ENCODE measurements around the gene DDX6.
"Not testable (repeated sequence)": the region's sequence is repeated elsewhere in the genome, so short reads cannot be mapped to it uniquely, and the experiment has no call there.

DDX6 gene

DNA sequence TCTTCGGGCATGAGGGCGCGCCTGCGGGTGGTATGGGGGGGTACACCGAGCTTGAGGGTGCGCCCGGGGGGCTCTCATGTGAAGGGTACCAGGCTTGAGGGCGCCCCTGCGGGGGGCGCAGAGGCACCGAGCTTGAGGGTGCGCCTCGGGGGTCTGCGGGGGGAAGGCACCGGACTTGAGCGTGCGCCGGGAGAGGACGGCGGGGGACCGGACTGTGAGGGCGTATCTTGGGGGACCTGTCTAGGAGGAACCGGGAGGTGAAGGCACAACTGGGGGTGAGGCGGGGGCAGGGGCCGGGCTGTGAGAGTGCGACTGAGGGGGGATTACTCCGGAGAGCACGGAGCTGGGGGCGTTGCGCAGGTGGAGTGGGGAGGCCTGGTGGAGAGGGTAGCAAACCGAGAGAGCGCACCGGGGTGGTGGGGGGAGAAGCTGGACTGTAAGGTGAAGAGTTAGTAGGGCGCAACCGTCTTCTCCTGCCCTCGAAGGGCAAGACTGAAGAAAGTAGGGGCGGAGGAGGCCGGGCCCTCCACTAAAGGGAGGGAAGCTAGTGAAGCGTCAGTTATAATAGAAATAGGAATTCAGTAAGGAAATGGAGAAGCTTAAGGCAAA is 1.1 kb upstream of the DDX6 start:
- no peak for DNase-seq (ENCODE audit: low spot score)

DNA sequence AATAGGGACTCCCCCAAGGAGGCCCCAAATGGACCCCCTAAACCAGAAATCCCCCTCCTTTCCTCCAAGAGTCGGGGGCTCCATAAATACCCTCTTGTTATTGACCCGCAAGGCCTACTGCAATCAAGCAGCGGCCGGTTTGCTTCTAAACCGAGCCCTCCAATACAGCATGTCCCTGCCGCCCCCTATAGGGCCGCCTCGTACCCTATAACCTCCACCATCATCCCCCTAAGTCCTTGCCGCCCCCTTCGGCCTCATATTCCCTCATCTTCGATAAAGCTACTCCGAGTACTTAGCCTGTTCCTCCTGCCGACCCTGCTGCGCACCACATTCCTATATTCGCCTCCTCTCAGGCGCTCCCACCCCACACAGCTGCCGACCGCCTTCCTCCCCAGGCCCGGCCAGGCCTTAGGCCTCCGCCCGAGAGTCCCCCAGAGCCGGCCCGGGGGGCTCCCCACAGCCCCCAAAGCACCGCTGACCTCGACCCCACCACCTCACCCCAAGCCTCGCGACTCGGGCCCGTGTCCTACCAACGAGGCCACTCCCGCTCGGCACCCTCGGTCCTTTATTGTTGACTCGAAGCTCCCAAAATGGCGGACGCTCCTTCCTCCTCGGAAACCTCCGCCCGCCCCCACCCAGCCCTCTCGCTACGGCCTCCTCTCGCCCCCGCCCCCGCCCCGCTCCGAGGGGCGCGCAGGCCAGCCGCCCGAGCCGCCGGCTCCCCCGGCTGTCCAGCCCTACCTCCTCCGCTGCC is 430 bp downstream of the DDX6 start:
- DNase-seq (ENCODE audit: low spot score): peak; percentile 65

DNA sequence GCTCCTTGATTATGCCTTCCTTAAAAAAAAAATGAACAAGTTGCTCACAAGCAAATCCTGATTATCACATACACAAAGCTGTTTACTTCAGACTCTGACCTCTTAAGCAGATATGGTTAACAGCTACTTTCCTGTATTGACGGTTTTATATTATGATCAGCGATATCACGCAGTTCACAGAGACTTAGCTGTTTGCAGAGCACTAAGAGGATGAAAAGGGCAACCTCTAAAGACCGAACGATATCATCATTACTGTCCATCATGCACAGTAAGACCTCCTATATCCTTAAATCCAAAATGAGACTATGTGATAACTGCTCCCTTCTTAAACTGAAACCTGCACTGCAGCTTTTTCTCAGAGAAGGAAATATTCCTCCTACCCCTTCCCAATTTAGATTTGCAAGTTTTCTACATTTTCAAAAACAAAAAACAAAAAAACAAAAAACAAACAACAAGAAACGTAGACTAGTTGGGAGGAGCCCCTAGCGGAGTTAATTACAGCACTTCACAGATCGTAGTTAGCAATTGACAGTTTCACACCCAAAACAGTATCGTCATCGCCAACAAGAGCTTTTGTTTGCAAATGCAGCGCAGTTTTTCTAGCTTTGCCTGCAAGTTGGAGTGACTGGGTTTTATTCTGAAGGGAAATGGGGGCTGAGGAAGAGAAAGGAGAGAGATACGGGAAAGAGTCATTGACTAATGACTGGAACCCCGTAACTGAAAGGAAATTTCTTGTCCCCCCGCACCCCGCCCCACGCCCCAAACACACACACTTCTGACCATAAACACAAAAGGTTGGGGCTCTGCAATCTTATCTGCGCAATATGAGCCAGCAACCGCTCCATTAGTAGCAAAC is 1.2 kb downstream of the DDX6 start:
- peak; percentile 51 for DNase-seq (ENCODE audit: low spot score)

DNA sequence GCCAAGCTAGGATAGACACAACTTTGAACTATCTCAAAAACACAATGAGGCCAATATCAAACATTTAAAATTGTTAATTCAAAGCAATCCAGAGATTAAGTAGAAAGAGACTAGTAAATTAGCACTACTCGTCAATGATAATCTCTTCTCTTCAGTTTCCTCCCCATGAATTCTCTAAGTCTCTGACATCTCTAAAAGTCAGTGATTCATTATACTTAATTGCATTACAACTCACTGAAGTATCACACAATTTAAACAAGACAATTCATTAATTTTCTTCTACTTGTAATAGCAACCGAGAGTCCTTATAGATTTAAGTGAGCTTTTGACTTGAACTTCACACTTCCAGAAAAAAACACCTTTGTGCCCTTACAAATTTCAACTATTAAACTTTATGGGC is 4.3 kb downstream of the DDX6 start:
- DNase-seq (ENCODE audit: low spot score): no peak

DNA sequence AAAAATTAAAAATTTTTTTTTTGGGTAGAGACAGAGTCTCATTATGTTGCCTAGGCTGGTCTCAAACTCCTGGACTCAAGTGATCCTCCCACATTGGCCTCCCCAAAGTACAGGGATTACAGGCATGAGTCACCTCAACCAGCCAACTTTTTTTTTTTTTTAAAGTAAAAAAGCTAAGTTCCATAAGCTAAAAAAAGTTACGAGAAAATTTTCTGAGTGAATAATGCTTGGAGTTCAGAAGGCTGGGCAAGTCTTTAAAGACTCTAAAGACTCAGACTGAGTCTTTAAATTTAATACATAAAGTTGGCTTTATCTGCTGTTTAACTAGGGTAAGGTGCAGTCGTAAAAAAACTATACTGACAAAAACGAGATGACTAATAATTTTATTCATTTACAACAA is 5.6 kb downstream of the DDX6 start:
- no peak for DNase-seq (ENCODE audit: low spot score)

DNA sequence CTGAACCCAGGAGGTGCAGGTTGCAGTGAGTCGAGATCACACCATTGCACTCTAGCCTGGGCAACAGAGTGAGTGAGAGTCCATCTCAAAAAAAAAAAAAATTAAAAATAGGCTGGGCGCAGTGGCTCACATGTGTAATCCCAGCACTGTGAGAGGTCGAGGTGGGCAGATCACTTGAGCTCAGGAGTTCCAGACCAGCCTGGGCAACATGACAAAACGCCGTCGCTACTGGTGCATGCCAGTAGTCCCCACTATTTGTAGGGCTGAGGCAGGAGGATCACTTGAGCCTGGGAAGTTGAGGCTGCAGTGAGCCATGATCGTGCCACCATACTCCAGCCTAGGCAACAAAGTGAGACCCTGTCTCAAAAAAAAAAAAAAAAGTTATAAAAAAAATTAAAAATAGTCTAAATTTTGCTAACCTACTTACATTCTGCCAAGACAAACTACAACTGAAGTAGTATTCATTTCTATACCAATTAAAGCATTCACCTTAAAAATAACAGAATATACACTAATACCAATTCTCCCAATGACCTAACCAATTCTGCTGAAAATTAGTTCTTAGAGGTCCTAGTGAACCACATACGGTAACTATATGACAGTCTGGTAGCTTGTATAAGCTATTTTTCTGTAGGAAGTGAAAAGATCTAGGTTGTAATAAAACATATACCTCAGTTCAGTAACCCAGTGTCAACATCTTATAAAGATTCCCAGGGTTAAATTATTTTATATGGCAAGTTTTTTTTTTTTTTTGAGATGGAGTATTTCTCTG is 7.1 kb downstream of the DDX6 start:
- DNase-seq (ENCODE audit: low spot score): no peak

DNA sequence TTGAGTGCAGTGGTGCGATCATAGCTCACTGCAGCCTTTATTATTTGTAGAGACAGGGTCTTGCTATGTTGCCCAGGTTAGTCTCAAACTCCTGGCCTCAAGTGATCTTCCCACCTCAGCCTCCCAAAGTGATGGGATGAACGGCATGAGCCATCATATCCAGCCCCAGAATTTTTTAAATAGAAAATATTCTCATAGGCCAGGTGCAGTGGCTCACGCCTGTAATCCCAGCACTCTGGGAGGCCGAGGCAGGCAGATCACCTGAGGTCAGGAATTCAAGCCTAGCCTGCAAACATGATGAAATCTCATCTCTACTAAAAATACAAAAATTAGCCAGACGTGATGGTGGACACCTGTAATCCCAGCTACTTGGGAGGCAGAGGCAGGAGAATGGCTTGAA is 7.6 kb downstream of the DDX6 start:
- DNase-seq (ENCODE audit: low spot score): not testable (repeated sequence)

DNA sequence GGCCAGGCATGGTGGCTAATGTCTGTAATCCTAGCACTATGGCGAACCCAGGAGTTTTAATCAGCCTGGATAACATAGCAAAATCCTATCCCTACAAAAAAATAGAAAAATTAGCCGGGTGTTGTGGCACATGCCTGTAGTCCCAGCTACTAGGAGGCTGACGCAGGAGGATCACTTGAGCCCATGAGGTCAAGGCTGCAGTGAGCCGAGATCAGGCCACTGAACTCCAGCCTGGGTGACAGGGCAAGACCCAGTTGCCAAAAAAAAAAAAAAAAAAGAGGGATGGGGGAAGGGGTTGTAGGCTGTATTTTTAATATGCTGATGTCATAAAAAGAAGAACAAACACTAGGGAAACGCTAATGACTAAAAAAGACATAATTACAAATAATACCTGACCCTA is 12.1 kb downstream of the DDX6 start:
- no peak for DNase-seq (ENCODE audit: low spot score)

DNA sequence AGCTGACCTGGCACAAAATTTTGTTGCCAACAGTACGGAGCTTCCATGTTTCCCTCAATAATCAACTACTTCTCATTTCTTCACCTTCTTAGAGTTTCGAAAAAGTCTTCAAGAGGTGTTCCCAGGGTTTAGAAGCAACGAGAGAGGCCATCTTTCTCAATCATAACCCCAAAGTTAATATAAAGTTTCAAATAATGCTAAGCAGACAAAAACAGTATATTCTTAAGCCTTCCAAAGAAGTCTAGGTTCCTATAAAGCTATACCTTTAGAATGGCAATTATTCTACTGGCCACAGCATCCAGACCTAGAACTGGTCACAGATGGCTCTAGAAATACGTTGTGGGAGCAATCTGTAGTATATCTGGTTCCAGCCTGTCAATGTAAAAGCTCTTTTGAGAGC is 16.9 kb downstream of the DDX6 start:
- no peak for DNase-seq (ENCODE audit: low spot score)

DNA sequence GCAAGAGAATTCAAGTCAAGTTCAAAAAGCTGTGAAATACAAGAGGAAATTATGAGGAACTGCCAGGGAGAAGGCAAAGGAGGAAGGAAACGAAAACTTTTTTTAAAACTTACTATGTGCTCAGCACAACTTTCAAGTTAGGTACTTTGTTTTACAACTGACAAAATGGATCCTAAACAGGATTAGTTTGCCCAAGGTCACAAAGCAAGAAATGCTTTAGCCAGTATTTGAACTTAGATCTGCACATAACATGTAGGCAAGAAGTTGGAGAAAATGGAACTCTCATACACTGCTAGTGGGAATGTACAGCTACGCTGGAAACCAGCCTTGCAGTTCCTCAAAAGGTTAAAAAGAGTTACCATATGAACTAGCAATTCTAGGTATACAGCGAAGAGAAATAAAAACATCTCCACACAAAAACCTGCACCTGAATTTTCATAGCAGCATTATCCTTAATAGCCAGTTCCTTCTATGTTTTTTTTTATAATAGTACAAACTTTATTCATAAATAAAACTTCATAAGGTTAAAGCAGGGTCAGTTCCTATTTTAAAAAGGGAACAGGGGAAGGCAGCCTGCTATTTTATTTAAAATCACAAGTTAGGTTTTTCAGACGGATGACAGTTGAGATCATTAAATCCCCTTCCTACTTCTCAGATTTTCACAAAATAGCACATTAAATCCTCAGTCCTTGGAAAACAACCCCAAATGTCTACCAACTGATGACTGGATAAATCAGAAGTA is 19.2 kb downstream of the DDX6 start:
- DNase-seq (ENCODE audit: low spot score): no peak

DNA sequence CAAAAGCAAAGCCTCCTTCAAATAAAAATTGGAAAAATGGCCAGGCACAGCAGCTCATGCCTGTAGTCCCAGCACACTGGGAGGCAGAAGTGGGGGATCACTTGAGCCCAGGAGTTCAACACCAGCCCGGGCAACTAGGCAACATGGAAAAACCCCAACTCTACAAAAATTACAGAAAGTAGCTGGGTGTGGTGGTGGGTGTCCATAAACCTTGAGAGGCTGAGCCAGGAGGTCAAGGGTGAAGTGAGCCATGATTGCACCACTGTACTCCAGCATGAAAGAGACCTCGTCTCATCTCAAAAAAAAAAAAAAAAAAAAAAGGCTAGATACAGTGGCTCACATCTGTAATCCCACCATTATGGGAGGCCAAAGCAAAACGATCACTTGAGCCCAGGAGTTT is 22.3 kb downstream of the DDX6 start:
- no peak for DNase-seq (ENCODE audit: low spot score)

DNA sequence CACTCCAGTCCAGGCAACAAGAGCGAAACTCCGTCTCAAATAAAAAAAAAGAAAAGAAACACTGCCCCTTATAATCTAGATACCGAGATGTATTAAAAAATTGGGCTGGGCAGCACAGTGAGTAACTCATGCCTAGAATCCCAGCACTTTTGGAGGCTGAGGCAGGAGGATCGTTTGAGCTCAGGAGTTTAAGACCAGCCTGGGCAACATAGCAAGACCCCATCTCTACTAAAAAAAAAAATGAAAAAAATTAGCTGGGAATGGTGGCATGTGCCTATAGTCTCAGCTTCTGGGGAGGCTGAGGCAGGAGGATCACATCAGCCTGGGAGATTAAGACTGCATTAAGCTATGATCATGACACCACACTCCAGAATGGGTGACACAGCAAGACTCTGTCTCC is 24.9 kb downstream of the DDX6 start:
- DNase-seq (ENCODE audit: low spot score): no peak

DNA sequence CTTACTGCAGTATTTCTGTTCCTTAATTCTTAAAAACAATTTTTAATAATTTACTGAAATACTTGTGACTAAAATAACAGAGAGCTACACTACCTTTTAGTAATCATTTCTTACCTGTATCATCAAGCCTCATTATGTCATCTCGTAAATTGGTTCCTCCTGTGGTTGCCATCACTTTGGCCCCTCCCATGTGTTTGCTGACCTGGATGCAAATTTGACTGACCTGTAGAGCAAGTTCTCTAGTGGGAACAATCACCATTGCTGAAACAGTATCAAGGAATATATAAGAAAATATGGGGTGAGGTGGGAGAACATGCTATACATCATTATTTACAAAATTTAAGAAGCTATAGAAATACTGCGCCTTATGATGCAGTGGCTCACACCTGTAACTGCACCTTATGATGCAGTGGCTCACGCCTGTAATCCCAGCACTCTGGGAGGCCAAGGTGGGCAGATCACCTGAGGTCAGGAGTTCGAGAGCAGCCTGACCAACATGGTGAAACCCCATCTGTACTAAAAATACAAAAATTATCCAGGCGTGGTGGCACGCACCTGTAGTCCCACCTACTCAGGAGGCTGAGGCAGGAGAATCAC is 25.8 kb downstream of the DDX6 start:
- not testable (repeated sequence) for DNase-seq (ENCODE audit: low spot score)

DNA sequence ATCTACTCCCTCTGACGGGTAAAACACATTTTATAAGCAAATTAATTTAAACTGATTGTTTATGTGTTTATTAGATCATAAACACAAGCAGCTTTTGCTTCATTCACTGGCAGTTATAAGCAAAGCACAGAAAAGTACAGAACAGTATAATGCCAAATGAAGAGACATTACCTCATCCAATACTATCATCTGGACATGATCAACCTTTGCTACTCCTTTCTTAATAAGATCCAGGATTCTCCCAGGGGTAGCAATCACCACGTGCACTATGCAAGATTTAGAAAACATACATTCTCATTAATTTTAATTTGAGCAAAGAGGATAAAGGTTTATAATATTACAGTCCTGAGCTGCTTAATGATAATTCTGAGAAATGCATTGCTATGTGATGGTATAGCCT is 27.9 kb downstream of the DDX6 start:
- no peak for DNase-seq (ENCODE audit: low spot score)

DNA sequence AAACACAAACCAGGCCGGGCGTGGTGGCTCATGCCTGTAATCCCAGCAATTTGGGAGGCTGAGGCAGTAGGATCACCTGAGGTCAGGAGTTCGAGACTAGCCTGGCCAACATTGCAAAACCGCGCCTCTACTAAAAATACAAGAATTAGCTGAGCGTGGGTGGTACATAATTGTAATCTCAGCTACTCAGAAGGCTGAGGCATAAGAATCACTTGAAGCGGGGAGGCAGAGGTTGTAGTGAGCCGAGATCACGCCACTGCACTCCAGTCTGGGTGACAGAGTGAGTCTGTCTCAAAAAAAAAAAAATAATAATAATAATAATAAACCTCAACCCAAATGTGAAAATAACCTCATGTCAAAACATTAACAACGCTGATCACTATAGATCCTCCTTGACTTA is 29.0 kb downstream of the DDX6 start:
- not testable (repeated sequence) for DNase-seq (ENCODE audit: low spot score)

DNA sequence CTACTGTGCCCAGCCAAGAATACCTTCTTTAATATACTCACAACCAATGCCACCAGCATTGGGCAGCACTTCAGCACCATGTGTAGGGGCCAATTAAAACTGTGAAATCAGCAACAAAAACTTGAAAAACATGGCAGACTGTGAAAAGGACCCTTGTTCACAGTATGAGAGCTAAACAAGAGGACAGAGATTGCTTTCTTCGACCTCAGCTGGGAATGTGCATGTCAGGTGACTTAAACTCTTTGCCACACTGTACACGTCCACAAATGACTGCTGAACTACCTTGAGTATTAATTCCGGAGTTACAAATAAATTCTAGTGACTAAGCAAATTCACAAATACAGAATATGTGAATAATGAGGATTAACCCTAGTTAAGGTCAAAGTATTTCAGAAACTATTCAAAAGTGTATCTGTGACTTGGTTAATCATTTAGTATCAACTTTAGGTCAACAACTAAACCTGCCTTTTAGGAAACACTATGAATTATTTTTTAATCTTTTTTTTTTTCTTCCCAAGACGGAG is 33.0 kb downstream of the DDX6 start:
- DNase-seq (ENCODE audit: low spot score): no peak

DNA sequence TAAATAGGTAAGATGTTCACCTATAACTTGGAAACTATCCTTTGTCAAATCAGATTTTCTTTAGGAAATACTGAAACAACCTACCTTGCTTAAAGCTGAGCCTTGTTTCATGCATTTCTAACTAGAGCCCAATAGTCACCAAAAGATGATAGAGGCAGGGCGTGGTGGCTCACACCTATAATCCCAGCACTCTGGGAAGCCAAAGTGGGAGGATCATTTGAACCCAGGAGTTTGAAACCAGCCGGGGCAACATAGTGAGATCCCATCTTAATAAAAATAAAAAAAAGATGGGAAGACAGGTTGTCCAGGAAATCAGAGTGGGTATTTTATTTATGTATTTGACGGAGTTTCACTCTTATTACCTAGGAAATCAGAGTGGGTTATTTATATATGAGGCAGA is 38.3 kb downstream of the DDX6 start:
- no peak for DNase-seq (ENCODE audit: low spot score)

DNA sequence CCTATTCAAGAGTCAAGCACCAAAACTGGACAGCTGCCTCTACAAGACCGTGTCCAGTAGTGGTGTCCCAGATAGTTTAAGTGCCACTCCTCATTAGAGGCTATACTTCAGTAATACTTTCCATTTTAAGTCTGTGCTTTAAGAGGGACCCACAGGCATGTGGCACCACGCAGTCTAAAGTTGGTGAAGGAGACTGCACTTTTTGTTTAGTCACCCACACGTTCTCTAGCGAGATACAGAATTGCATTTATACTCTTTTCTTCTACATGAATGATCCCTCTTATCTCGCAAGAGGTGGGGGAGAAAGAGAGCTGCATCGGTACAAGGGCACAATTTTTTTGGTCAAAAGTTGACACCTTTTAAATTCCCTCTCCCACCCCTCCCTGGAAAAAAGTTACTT is 41.5 kb downstream of the DDX6 start:
- no peak for DNase-seq (ENCODE audit: low spot score)

DNA sequence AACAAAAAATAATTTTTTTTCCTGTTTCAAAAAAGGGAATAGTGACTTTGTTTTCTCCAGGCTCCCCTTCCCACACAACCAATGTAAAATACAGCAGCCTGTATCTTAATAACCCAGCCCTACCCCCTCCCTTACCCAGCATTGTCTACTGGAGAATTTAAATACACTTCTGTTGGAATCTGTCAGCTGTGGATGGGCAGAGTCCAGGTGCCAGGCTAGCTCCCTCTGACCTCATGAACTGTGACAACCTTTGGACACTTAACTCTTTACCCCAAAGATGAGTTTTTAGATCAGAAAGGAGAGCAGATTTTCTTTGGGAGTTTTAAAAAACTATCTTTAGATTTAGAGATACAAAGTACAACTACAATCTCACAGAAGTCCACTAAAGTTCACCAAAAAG is 42.9 kb downstream of the DDX6 start:
- DNase-seq (ENCODE audit: low spot score): no peak

DNA sequence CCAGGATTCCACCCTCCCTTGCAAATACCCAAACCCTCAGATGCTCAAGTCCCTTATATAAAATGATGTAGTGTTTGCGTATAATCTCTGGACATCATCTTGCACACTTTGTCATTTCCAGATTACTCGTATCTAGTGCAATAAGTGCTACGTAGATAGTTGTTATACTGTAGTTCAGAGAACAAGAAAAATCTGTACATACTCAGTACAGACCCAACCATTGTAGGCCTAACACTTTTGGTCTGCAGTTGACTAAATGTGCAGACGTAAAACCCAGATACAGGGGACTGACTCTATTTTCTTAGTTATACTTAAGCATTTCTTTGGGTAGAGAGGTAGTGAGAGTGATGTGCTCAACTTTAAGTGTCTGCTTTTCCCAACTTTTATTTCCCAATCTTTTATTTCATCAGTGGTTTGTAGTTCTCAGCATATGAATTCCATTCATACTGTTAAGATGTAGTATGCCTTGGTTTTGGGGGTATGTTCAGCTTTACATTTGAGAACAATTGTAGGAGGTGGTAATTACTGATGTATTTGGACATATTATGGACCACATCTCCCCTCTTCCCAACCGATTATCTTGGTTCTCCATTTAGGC is 43.9 kb downstream of the DDX6 start:
- no peak for DNase-seq (ENCODE audit: low spot score)

DNA sequence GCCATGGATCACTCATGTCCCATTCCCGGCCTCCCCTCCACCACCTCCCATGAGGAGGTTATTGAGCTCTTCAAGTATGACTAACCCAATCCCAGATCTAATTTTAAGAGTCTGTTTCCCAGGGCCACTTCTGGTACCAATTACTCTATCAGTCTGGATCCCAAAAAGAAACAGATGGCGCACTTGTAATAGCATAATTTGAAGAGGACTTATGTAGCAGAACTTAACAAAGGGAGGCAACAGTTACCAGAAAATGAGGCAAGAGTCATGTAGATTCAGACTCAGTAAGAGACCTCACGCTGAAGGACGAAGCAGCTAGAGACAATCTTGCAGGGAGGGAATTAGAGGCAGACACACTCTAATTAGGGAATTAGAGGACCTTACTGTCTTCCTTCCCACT is 46.9 kb downstream of the DDX6 start:
- no peak for DNase-seq (ENCODE audit: low spot score)

Measured in hematopoietic multipotent progenitor cell treated with erythropoietin and hydrocortisone succinate and interleukin-3 and kit ligand, for 15 days (in vitro differentiated cells).